Activated T-cell treated with anti-CD3 and anti-CD28 coated beads, Interleukin-2, amount 50 U/mL, for 24 hours (primary cell): ENCODE data around the gene CNTRL.
A peak's percentile ranks its signal among the peaks of the same experiment; 100 is the strongest.
"Not testable (repeated sequence)": the region's sequence is repeated elsewhere in the genome, so short reads cannot be mapped to it uniquely, and the experiment has no call there.

ENCODE experiments used
- DNase-seq: peaks from one replicate; pipeline ENCODE4 v3.0.0-alpha.2; 2020
- H3K27ac Mint-ChIP-seq: 2 replicates; pipeline ENCODE4 v1.8.0; 2020; ENCODE audit warnings: mild to moderate bottlenecking, mixed read lengths
- H3K27me3 Mint-ChIP-seq: 2 replicates; pipeline ENCODE4 v1.8.0; 2020; ENCODE audit warnings: mixed read lengths
- H3K36me3 Mint-ChIP-seq: 2 replicates; pipeline ENCODE4 v1.8.0; 2020; ENCODE audit warnings: low read depth, mixed read lengths
- H3K4me1 Mint-ChIP-seq: 2 replicates; pipeline ENCODE4 v1.8.0; 2020; ENCODE audit warnings: low read depth, mixed read lengths
- H3K4me3 Mint-ChIP-seq: 2 replicates; pipeline ENCODE4 v1.8.0; 2020; ENCODE audit warnings: mild to moderate bottlenecking, moderate library complexity, mixed read lengths
- H3K9me3 Mint-ChIP-seq: 2 replicates; pipeline ENCODE4 v1.8.0; 2020; ENCODE audit warnings: mixed read lengths

CNTRL gene

GRCh38 chr9:121074370-121075250, at the start of gene CNTRL:
CNTRL (plus strand) TSS chr9:121074955; CDS start chr9:121088327, 13,372 bp downstream.
- Mint-ChIP-seq H3K36me3 (peaks cover 33% of the 10 kb centered on the region), H3K9me3 (no peaks in the 10 kb centered on the region), H3K4me3 (peak within 1 kb of the TSS; percentile 97), H3K4me1 (peaks cover 54% of the 10 kb centered on the region), H3K27me3 (no peaks in the 10 kb centered on the region), H3K27ac (peak within 1 kb of the TSS; percentile 97)
- DNase-seq = peak; percentile 93

GRCh38 chr9:121026260-121026691, 48.5 kb upstream of the CNTRL start:
- Mint-ChIP-seq H3K36me3 (no peaks in the 10 kb centered on the region), H3K4me3 (no peak overlapping the region), H3K27ac (no peak overlapping the region), H3K9me3 (no peaks in the 10 kb centered on the region), H3K27me3 (no peaks in the 10 kb centered on the region), H3K4me1 (no peaks in the 10 kb centered on the region)
- no peak for DNase-seq

- no peaks in the 10 kb centered on the region for H3K36me3 Mint-ChIP-seq
These were observed 48.0 kb upstream of the CNTRL start for GRCh38 chr9:121026768-121027167.

GRCh38 chr9:121028285-121028684, 46.5 kb upstream of the CNTRL start:
- not testable (repeated sequence) for DNase-seq, H3K36me3 Mint-ChIP-seq, H3K9me3 Mint-ChIP-seq, H3K4me3 Mint-ChIP-seq, H3K4me1 Mint-ChIP-seq, H3K27me3 Mint-ChIP-seq, H3K27ac Mint-ChIP-seq

More at GRCh38 chr9:121026768-121027167, 48.0 kb upstream of the CNTRL start:
- H3K4me3 Mint-ChIP-seq = no peak overlapping the region
- no peak overlapping the region for H3K27ac Mint-ChIP-seq
- no peak for DNase-seq
- no peaks in the 10 kb centered on the region for H3K9me3 Mint-ChIP-seq
- no peaks in the 10 kb centered on the region for H3K4me1 Mint-ChIP-seq
- no peaks in the 10 kb centered on the region for H3K27me3 Mint-ChIP-seq

- Mint-ChIP-seq H3K36me3 (no peaks in the 10 kb centered on the region), H3K27me3 (no peaks in the 10 kb centered on the region), H3K4me1 (no peaks in the 10 kb centered on the region), H3K9me3 (no peaks in the 10 kb centered on the region), H3K27ac (no peak overlapping the region), H3K4me3 (no peak overlapping the region)
- no peak for DNase-seq
These were observed 45.3 kb upstream of the CNTRL start for GRCh38 chr9:121029469-121029868.

- no peaks in the 10 kb centered on the region for H3K36me3 Mint-ChIP-seq
- no peak for DNase-seq
- no peaks in the 10 kb centered on the region for H3K9me3 Mint-ChIP-seq
- peaks cover 1% of the 10 kb centered on the region for H3K4me1 Mint-ChIP-seq
- H3K27ac Mint-ChIP-seq = no peak overlapping the region
- H3K27me3 Mint-ChIP-seq = no peaks in the 10 kb centered on the region
- H3K4me3 Mint-ChIP-seq = no peak overlapping the region
These were observed 40.2 kb upstream of the CNTRL start for GRCh38 chr9:121034529-121034928.

GRCh38 chr9:121035717-121036116, 39.0 kb upstream of the CNTRL start:
- not testable (repeated sequence) for H3K4me3 Mint-ChIP-seq, DNase-seq, H3K27ac Mint-ChIP-seq, H3K9me3 Mint-ChIP-seq, H3K27me3 Mint-ChIP-seq, H3K4me1 Mint-ChIP-seq, H3K36me3 Mint-ChIP-seq

- no peak overlapping the region for H3K4me3 Mint-ChIP-seq
- no peak for DNase-seq
- no peaks in the 10 kb centered on the region for H3K36me3 Mint-ChIP-seq
- H3K27me3 Mint-ChIP-seq = no peaks in the 10 kb centered on the region
- peaks cover 1% of the 10 kb centered on the region for H3K4me1 Mint-ChIP-seq
- no peak overlapping the region for H3K27ac Mint-ChIP-seq
- H3K9me3 Mint-ChIP-seq = no peaks in the 10 kb centered on the region
These were observed 36.4 kb upstream of the CNTRL start for GRCh38 chr9:121038362-121038761.

- Mint-ChIP-seq H3K27me3 (no peaks in the 10 kb centered on the region), H3K27ac (no peak overlapping the region), H3K4me1 (peaks cover 1% of the 10 kb centered on the region), H3K9me3 (no peaks in the 10 kb centered on the region), H3K4me3 (no peak overlapping the region), H3K36me3 (no peaks in the 10 kb centered on the region)
- DNase-seq = no peak
These were observed 36.0 kb upstream of the CNTRL start for GRCh38 chr9:121038804-121039203.

- Mint-ChIP-seq H3K4me3 (no peak overlapping the region), H3K9me3 (no peaks in the 10 kb centered on the region), H3K4me1 (no peaks in the 10 kb centered on the region), H3K36me3 (no peaks in the 10 kb centered on the region), H3K27ac (no peak overlapping the region), H3K27me3 (no peaks in the 10 kb centered on the region)
- no peak for DNase-seq
These were observed 26.6 kb upstream of the CNTRL start for GRCh38 chr9:121048175-121048574.

GRCh38 chr9:121048618-121049017, 26.1 kb upstream of the CNTRL start:
- Mint-ChIP-seq H3K36me3 (no peaks in the 10 kb centered on the region), H3K9me3 (no peaks in the 10 kb centered on the region), H3K27me3 (no peaks in the 10 kb centered on the region), H3K4me3 (no peak overlapping the region), H3K4me1 (no peaks in the 10 kb centered on the region), H3K27ac (no peak overlapping the region)
- no peak for DNase-seq

GRCh38 chr9:121050128-121050988, 24.4 kb upstream of the CNTRL start, which contains the start of gene C5:
C5 (minus strand) TSS chr9:121050275; CDS start chr9:121050246, 29 bp downstream.
- Mint-ChIP-seq H3K36me3 (no peaks in the 10 kb centered on the region), H3K9me3 (no peaks in the 10 kb centered on the region), H3K27me3 (no peaks in the 10 kb centered on the region), H3K4me3 (no peak within 1 kb of the TSS), H3K27ac (no peak within 1 kb of the TSS), H3K4me1 (no peaks in the 10 kb centered on the region)
- no peak for DNase-seq

GRCh38 chr9:121053544-121053943, 21.2 kb upstream of the CNTRL start:
- Mint-ChIP-seq H3K27me3 (no peaks in the 10 kb centered on the region), H3K36me3 (no peaks in the 10 kb centered on the region), H3K27ac (no peak overlapping the region), H3K9me3 (peaks cover 6% of the 10 kb centered on the region), H3K4me1 (no peaks in the 10 kb centered on the region), H3K4me3 (no peak overlapping the region)
- DNase-seq = no peak

GRCh38 chr9:121055642-121056143, 19.1 kb upstream of the CNTRL start:
- H3K36me3 Mint-ChIP-seq = no peaks in the 10 kb centered on the region
- no peak for DNase-seq
- no peak overlapping the region for H3K27ac Mint-ChIP-seq
- no peaks in the 10 kb centered on the region for H3K27me3 Mint-ChIP-seq
- H3K4me3 Mint-ChIP-seq = no peak overlapping the region
- H3K9me3 Mint-ChIP-seq = peaks cover 6% of the 10 kb centered on the region
- peaks cover 4% of the 10 kb centered on the region for H3K4me1 Mint-ChIP-seq
